ENCODE data around the gene TMEM179B.

TMEM179B gene

GRCh38 chr11:62782753-62783152, 4.4 kb upstream of the TMEM179B start:
- TF ChIP-seq CTCF (IDR thresholded peaks at IDR 0.05) = no peak

GRCh38 chr11:62786318-62787004, 741 bp upstream of the TMEM179B start:
- peak; percentile 95 for TF ChIP-seq CTCF (IDR thresholded peaks at IDR 0.05)

GRCh38 chr11:62788991-62789390, 1.8 kb downstream of the TMEM179B start:
- TF ChIP-seq CTCF (IDR thresholded peaks at IDR 0.05) = no peak

- TF ChIP-seq CTCF (IDR thresholded peaks at IDR 0.05) = no peak
These were observed 2.4 kb downstream of the TMEM179B start for GRCh38 chr11:62789576-62789975.

GRCh38 chr11:62791501-62792201, 4.4 kb downstream of the TMEM179B start, which contains the start of gene TMEM223:
TSS of gene TMEM223 (minus strand) at chr11:62792006. CDS start at chr11:62791994, 12 bp downstream.
- no peak for TF ChIP-seq CTCF (IDR thresholded peaks at IDR 0.05)

GRCh38 chr11:62792202-62792575, 5.0 kb downstream of the TMEM179B start:
- no peak for TF ChIP-seq CTCF (IDR thresholded peaks at IDR 0.05)

GRCh38 chr11:62794201-62794775, 7.1 kb downstream of the TMEM179B start:
- no peak for TF ChIP-seq CTCF (IDR thresholded peaks at IDR 0.05)
